Activated CD4-positive, alpha-beta T cell treated with anti-CD3 and anti-CD28 coated beads, Interleukin-2, amount 50 U/mL, for 24 hours (primary cell): Measurements from ENCODE around the gene MTERF2.

Experiments used
- DNase-seq, 2 donors: peaks; one replicate each; pipeline ENCODE4 v3.0.0-alpha.2; 2020; ENCODE audit warnings: low read depth in 1 of 2, low spot score in 1 of 2

MTERF2 gene

GRCh38 chr12:106954462-106955376 lies 32.2 kb downstream of the MTERF2 start:
- DNase-seq: peak in 1 of 2 donors; percentile 1

GRCh38 chr12:106953352-106954250 lies 33.3 kb downstream of the MTERF2 start:
- no peak for DNase-seq

GRCh38 chr12:106950591-106950990 lies 36.4 kb downstream of the MTERF2 start:
- DNase-seq: no peak

GRCh38 chr12:106947461-106947860 lies 39.5 kb downstream of the MTERF2 start:
- DNase-seq: no peak

- no peak for DNase-seq
Measured at GRCh38 chr12:106945261-106945851, 41.6 kb downstream of the MTERF2 start.

GRCh38 chr12:106942775-106943174 lies 44.2 kb downstream of the MTERF2 start:
- no peak for DNase-seq

- no peak for DNase-seq
Measured at GRCh38 chr12:106941481-106942156, 45.3 kb downstream of the MTERF2 start.

GRCh38 chr12:106934277-106934676 lies 52.7 kb downstream of the MTERF2 start:
- no peak for DNase-seq
